NCI-H82 treated with DMSO at 0.1 percent for 48 hours (cell line): ENCODE results near the gene COL23A1.

Experiments used
- DNase-seq: peaks from one replicate; lab custom pipeline; 2025; ENCODE audit not compliant: unreplicated experiment; lab: John Stamatoyannopoulos, UW

COL23A1 gene

DNA sequence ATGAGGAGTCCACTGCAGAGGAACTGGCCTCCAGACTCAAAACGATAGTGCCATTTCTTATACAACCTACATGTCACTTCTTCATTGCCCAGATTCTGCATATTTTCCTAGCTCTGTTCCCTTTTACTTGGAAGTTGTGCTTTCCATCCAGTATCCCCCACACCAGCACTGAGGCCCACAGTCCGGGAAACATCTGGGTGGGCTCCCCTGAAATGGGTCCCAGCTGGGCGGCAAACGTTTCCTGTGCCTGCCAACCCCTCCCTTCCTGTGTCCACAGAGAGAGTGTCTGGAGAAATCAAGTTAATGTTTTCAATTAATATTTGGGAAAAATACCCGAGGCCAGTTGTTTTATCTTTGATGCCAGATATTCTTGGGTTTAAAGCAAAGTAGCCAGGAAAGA lies 111.8 kb downstream of the COL23A1 start:
- no peak for DNase-seq

DNA sequence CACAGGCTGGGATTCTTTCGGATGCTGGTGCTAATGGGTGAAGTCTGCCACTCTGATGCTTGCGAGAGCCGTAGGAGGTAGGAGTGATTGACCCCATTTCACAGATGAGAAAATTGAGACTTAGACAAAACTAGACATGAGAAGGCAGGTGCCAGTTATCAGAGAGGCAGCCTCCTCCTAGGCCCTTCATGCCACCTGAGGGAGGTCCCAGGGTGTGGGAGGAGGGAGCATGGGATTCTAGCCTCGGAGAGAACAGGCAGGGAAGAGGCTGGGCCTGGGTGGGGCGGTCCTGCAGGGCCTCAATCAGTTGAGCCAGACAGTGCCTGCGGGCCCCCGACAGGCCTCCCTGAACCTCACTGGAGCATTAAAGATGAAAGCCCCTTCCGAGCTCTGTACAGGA lies 112.4 kb downstream of the COL23A1 start:
- DNase-seq: no peak

DNA sequence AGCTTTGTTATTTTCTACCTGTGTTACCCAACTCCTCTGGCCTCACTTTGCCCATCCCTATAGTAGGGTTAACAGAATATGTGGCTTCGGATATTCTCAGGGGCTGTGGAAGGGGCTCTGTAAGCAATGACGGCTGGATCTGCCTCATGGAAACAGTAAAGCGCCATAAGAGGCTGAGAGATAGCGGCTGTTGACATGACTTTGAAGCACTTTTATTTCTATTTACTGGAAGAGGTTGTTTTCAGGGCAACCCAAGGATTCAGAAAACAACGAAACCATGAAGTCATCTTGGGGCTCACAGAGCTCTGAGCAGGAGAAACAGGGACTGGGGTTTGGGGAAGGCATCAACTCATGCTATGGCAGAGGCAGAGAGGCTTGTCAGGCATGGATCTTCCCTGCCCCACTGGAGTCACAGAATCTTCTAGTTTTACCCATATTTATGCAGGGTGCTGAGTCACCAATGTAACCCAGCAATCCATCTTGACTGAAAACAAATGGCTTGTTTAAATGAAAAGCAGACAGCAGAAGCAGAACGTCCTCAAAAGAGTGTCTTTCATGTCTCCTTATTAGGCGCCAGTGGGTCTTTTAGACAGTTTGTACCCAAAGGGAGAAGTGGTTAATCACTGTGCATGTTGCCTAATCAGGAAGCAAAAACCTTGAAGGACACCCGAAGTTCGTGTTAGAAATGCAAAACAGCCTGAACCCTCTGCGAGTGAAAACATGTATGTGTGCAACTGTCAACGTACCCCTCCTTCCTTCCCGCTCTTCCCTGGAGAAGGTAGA lies 113.0 kb downstream of the COL23A1 start:
- no peak for DNase-seq

DNA sequence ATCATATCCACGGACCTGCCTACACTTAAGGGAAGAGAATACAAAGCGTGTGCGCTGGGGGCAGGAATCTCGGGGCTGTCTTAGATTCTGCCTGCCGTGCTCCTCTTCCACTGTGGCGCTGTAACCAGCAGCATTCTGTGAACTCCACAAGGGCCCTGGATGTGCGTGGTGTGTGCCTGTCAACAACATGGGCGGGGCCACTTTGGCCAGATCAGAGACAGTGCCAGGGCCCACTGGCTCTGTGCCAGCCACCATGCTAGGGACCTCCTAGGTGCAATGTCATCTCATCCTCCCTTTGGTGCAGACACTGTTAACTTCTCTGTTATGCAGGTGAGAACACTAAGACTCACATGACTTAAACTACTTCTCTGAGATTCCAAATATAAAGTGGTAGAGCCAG lies 113.7 kb downstream of the COL23A1 start:
- no peak for DNase-seq

DNA sequence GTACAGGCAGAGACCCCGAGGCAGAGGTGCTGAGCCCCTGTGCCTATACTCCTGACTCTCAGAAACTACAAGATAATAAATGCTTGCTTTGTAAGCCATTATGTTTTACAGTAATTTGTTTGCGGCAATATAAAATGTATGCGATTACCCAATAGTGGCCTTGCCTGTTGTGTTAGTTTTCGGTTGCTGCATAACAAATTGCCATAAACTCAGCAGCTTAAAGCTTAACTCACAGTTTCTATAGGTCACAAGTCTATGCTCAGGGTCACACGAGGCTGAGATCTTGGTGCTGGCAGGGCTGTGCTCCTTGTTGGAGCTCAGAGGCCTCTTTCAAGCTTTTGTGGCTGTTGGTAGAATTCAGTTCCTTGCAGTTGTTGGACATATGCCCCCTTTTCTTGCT lies 114.8 kb downstream of the COL23A1 start:
- no peak for DNase-seq

DNA sequence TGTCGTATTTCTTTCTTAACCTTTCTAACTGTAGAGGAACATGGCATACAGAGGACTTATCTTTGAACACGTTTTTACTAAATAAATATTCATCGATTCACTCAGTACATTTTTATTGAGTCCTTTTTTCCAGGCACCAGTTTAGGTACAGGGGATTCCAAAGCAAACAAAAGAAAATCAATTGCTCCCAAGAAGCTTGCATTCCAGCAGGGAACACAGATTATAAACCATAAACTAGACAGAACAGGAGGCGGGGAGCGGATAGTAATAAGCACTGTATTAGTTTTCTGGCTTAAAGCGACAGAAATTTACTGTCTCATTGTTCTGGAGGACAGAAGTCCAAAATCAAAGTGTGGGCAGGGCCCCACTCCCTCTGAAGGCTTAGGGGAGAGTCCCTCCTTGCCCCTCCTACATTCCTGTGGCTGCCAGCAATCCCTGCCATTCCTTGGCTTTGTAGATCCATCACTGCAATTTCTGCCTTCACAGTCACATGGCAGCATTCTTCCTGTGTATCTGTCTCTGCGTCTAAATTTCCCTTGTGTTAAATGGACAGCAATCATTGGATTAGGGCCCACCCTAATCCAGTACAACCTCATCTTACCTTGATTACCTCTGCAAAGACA lies 115.5 kb downstream of the COL23A1 start:
- DNase-seq: peak; percentile 46

DNA sequence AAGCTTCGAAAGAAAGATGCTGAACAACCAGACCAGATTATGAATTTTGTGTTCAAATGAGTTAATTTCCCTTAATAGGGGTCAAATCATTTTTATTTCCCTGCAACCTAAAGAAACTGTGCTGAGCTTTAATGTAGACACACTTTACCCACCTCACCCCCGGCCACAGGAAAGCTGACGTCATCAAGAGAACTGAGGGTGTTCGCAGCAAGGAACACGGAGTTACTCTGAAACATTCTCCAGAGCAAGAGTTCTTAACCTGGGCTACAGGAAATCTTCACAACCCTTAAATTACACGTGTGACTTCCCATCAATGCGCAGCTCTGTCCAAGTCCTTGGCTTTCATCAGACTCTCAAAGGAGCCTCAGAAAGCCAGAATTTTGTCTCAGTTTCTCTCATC lies 116.3 kb downstream of the COL23A1 start:
- no peak for DNase-seq

DNA sequence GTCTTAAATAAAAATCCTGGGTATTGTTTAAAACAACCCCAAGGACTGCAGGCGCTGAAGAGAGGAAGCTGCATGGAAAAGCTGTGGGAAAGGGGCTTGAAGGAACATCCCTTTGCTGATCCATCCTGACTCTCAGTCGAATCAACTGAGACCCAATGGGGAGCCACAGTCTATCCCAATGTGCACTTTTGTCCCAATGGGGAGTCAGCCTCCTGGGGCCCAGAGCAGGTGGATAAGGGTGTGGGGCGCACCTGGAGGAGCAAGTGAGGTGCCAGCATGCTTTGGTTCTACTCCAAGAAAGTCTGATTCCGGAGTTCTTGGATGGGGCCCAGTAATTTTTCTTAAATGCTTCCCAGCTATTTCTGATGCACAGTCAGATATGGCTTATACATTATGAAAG lies 118.1 kb downstream of the COL23A1 start:
- DNase-seq: no peak

DNA sequence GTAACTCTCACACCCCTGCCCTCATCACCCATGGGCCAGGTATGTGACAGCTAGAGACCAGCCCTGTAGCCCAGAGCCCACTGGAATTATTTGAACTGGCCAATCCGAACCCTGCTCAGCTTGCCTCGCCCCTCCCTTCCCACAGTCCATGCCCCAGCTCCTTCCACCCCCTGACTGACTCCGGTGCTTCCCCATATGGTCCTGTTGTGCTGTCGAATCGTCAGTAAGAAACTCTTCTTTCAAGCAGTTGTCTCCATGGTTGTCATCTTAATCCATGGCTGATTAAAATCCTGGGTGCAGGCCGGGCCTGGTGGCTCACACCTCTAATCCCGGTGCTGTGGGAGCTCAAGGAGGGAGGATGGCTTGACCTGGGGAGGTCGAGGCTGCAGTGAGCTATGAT lies 118.5 kb downstream of the COL23A1 start:
- DNase-seq: peak; percentile 92

DNA sequence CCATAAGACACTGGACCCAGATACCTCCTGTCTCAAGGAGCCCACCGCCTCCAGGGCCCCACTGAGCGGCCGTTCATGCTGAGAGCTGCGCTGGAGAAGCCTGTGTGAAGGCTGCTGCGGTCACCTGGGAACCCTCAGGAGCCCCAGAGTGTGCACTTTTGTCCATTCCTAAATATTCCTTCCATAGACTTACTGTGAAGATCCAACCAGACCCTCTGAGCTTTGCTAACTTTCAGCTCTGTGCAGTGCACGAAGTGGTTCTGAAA lies 119.5 kb downstream of the COL23A1 start:
- DNase-seq: no peak

DNA sequence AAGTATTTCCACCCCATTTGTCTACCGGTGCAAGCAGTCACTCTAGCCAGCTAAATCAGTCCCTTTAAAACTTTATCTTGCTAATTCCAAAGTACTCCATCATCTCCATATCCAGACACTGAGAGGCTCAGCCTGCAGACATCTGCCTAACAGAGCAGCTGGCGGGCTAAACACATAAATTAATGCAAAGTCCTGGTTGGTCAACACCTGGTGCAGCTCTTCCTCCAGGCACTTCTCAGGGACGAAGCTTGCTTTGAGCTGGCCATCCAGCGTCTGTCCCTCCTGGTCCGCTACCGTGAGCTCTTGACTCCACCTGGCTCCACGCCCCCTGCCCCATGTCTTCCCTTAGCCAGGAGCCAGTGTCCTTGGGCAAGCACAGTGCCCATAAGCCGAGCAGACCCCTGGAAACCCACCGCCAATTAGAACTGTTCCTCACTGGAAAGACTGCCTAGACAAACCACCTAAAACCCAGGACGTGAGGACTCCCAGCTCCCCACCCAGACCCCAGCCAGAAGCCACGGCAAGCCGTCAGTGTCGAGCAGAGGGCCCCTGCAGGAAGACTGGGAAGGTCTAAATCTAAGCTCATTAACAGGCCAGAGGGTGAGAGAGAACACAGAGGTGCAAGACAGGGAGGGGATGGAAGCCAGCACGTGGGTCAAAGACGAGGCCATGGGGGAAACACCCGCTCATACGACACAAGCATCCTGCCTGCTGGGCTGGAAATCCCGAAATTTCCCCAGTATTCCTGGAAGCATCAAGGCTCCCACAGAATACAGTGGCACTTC lies 120.0 kb downstream of the COL23A1 start:
- DNase-seq: peak; percentile 88

DNA sequence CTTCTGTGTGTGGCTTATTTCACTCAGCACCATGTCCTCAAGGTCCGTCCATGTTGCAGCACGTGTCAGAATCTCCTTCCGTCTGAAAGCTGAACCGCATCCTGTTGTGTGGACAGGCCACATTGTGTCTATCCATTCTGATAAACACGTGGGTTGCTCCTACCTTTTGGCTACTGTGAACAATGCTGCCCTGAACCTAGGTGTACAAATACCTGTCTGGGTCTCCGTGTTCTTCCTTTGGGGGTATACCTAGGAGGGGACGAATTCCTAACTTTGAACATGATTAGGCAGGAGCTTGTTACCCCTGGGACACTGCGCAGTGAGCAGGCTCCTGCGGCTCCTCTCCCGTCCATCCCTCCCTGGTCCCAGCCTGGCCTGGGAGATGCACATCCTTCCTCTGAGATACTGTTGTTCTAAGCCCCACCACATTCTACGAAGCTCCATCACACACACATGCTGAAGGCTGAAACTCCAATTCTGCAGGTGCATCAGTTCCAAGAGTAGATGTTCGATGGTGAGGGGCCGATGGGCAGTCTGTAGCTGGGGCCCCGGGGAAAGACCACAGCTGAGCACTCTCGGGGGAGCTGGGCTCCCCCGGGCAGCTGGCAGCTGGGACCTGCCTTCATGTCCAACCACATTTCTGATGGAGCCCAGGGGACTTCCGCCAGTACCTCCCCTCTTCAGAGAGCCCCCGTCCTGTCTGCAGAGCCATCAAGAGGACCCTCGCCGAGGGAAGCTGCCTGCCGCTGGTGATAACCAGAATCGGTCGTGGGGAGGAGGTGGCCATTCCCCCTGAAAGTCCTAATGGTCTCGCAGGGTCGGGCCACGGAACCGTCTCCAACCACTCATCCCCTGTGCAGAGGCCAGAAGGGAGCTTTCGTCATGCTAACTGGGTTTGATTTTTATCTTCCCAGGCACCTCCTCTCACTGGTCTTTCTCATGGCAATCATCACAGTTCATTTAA lies 120.9 kb downstream of the COL23A1 start:
- no peak for DNase-seq

DNA sequence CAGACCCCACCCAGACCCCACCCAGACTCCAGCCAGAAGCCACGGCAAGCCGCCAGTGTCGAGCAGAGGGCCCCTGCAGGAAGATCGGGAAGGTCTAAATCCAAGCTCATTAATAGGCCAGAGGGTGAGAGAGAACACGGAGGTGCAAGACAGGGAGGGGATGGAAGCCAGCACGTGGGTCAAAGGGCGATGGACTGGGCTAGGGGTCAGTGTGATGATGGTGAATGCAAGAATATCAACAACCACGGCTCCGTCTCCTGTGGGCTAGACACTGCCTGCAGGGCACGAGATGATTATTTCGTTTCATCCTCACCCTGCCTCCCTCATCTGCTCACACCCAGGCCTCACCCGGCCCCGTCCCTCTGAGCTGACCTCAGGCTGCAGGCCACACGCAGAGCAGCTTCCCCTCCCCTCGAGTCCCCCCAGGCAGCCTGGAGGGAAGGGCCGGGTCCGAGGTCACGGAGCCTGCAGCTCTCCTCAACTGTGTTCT lies 122.0 kb downstream of the COL23A1 start:
- no peak for DNase-seq

DNA sequence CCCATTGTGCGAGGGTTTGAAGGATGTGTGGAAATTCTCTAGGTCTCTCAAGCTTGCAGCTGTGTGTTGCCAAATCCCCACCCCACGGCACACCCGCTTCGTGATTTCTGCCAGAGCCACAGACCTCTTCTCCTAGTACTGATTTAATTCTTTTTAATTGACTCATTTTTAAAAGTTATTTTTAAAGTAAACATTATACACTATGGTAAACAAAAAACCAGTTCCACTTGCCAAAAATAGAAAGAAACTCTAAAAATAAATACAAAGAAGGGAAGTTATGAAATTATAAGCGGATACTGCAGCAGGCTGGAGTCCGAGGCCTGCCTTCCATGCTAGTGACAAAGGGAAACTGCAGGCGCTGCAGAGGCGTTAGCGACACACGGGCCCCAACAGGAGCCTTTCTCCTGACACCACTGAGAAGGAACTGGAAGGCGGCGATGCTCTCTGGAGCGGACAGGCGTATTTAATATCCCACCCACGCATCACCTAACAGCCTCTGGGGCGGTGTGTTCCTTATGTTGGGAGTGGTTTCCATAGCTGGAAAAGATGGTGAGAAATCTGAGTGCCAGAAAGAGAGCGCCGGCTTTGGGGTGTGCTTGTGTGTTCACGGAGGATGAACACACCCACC lies 122.5 kb downstream of the COL23A1 start:
- no peak for DNase-seq

DNA sequence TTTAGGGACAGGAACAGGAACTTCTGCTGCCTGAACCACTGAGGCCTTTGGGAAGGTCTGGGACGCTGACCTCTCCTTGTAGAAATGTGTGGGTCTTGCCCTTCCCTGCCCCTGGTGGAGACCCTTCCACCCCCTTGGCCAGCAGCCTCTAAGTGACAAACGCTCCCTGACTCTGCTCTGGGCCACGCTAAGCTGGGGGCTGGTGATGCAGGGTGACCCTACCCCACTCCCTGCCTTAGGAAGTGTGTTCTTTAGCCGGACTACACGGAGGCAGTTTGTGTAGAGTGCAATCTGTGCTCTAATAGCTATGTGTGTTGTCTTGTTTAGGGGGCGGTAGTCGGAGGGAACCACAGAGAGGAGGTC lies 123.0 kb downstream of the COL23A1 start:
- no peak for DNase-seq

DNA sequence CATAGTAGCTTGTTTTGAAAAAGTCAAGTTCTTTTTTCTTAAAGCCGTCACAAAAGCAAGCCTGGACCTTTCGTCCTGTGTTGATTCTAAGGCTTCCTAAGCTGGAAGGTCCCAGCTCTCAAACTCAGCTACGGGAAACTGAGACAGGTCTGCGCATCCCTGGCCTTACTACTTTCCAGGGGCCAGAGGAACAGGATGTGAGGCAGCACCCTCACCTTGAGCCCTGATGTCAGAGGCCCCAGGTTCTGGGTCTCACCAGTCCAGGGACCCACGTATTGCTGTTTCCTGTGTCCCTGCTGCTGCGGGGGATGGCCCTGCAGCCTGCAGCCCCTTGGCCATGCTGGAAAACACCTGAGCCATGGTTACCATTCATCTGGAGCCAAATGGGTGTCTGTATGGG lies 123.9 kb downstream of the COL23A1 start:
- no peak for DNase-seq

DNA sequence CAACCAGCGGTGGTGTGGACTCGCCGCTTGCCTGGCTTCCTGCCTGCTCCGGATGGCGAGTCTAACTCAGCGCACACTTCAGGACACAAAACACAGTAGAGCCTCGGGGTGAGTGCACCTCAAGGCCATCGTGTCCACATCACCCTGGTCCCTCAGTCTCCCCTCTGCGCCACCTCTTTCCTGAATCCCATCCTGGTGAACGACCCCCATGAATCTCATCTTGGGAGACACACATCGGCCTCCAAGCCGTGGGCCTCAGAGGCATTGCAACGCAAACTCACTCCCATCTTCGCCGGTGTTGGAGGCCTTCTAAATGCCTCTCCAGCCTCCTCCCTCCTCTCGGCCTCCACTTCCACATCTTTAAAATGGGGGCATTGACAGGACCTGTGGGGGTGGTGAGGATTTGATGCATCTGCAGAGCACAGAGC lies 124.3 kb downstream of the COL23A1 start:
- no peak for DNase-seq

DNA sequence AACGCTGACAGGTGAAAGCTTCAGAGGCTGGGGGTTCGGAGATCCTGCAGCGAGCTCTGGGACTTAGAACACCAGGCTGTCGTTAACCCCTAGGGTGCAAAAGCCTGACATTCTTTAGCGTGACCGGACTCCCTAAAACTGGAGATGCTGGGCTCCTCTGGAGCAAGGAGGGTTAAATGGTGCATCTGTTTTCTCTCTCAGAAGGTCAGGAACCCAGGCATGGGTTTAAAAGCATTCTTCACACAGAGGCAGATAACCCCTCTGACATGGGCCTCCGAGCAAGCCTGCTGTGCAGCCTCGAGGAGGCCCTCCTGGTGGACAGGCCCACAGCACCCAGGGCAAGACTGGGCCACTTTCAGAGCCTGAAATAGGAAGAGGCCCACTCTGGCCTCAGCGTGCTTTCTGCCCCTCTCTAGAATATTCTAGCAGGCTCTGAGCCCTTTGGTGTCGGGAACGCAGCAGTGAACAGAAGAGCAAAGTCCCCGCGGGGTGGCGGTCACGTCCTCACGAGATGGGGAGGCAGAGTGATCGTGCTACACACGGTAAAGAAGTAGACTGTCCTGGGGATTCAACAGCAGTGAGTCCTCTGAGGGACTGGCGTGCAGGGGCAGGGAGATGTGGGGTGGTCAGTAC lies 124.8 kb downstream of the COL23A1 start:
- no peak for DNase-seq

DNA sequence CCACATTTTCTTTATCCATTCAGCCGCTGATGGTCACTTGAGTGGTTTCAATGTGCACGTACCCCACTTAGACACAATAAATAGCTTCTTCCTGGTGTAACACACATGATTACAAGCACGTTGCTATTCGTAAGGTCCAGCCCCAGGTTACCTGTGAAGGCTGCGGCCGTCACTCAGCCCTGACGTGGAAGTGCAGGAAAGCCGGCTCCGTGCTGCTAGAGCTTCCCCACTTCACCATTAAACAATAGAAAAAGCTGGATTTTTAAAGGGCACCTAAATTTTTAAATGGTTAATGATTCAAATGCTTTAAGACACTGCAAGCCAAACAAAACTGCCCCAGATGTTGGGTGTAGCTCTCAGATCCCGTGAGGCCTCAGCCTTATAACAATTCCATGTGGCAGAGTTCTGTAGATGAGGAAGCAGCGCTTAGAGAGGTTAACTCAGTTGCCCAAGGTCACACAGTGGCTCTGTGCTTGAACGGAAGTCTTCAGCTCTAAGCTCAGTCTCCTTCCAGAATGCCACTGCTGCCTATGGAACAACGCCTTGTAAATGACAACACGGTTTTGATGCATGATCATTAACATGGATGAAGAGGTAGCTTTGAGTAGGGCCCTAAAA lies 125.7 kb downstream of the COL23A1 start:
- DNase-seq: no peak
